ENCODE measurements around the gene DSCAM. TPM values are rescaled to one million over a fixed set of nuclear protein-coding genes. Genes with fewer than 3 reads are reported as not detected.

Gene DSCAM

DNA sequence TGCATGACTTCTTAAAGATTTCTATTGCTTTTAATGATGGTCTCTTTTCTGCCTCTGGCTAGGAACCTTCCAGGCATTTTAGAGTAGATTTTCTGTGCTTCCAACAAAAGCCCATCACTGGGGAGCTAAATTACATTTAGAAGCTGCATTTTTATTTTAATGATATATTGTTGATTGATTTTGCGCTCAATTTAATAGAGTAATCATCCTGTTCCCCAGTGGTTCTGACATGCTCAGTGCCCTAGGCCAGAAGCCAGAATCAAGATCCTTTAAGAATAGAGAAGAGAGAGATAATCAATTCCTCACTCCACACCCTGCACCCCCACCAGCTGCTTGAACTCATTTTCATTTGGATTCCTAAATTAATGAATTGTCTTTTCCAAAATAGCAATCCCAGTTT lies 881.9 kb downstream of the DSCAM start:
- no peak overlapping the region for H3K4me3 ChIP-seq (replicated peaks; ENCODE audit: insufficient read depth, low read length)
- TF ChIP-seq, protein P1, sequence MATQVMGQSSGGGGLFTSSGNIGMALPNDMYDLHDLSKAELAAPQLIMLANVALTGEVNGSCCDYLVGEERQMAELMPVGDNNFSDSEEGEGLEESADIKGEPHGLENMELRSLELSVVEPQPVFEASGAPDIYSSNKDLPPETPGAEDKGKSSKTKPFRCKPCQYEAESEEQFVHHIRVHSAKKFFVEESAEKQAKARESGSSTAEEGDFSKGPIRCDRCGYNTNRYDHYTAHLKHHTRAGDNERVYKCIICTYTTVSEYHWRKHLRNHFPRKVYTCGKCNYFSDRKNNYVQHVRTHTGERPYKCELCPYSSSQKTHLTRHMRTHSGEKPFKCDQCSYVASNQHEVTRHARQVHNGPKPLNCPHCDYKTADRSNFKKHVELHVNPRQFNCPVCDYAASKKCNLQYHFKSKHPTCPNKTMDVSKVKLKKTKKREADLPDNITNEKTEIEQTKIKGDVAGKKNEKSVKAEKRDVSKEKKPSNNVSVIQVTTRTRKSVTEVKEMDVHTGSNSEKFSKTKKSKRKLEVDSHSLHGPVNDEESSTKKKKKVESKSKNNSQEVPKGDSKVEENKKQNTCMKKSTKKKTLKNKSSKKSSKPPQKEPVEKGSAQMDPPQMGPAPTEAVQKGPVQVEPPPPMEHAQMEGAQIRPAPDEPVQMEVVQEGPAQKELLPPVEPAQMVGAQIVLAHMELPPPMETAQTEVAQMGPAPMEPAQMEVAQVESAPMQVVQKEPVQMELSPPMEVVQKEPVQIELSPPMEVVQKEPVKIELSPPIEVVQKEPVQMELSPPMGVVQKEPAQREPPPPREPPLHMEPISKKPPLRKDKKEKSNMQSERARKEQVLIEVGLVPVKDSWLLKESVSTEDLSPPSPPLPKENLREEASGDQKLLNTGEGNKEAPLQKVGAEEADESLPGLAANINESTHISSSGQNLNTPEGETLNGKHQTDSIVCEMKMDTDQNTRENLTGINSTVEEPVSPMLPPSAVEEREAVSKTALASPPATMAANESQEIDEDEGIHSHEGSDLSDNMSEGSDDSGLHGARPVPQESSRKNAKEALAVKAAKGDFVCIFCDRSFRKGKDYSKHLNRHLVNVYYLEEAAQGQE (IDR thresholded peaks at IDR 0.05; ENCODE audit: insufficient replicate concordance, low read depth) = no peak
- TF ChIP-seq CTCF (IDR thresholded peaks at IDR 0.05; ENCODE audit: insufficient read depth, low read length) (no peak), POLR2AphosphoS5 (IDR thresholded peaks at IDR 0.05; ENCODE audit: low read depth) (no peak), GABPA (IDR thresholded peaks at IDR 0.05; ENCODE audit: low read depth) (no peak), SPI1 (IDR thresholded peaks at IDR 0.05; ENCODE audit: borderline replicate concordance, low read depth) (no peak)
- H3K27ac ChIP-seq (replicated peaks) = no peak overlapping the region
- DNase-seq (ENCODE audit: low read depth in 1 of 2, low spot score in 1 of 2) = no peak
- no peaks in the 10 kb centered on the region for H3K27me3 ChIP-seq (ENCODE audit: insufficient read depth, poor library complexity, severe bottlenecking)

GRCh38 chr21:39961251-39961650 lies 885.7 kb downstream of the DSCAM start:
- Histone ChIP-seq H3K27ac (replicated peaks) (no peak overlapping the region), H3K27me3 (ENCODE audit: insufficient read depth, poor library complexity, severe bottlenecking) (peaks cover 2% of the 10 kb centered on the region), H3K4me3 (replicated peaks; ENCODE audit: insufficient read depth, low read length) (no peak overlapping the region)
- no peak for DNase-seq (ENCODE audit: low read depth in 1 of 2, low spot score in 1 of 2)
- TF ChIP-seq POLR2AphosphoS5 (IDR thresholded peaks at IDR 0.05; ENCODE audit: low read depth) (no peak), GABPA (IDR thresholded peaks at IDR 0.05; ENCODE audit: low read depth) (no peak), SPI1 (IDR thresholded peaks at IDR 0.05; ENCODE audit: borderline replicate concordance, low read depth) (no peak), CTCF (IDR thresholded peaks at IDR 0.05; ENCODE audit: insufficient read depth, low read length) (no peak)
- TF ChIP-seq, protein P1 (IDR thresholded peaks at IDR 0.05; ENCODE audit: insufficient replicate concordance, low read depth) = no peak

Small RNAs within 50 kb of the gene (microRNA-seq; reads per million reads assigned to microRNA genes)
- not detected for gene MIR4760
